DND-41 (cell line): ENCODE measurements around the gene HNF1B.

ENCODE experiments used
- ATAC-seq: fragments of 200-7000 bp; cut with Tn5 transposase; 3 replicates; pipeline ENCODE4 v1.9.1; 2021; ENCODE audit warnings: low read depth; ENCODE audit not compliant: insufficient read depth
- DNase-seq: peaks from one replicate; pipeline ENCODE4 v3.0.0-alpha.2; 2020
- H2AFZ ChIP-seq: 2 replicates; pipeline ENCODE4 v1.6.0; 2012; ENCODE audit warnings: low read depth, low read length
- H3K27ac ChIP-seq: 2 replicates; pipeline ENCODE4 v1.5.1; 2012; ENCODE audit warnings: low read length, inconsistent platforms
- H3K27me3 ChIP-seq: fragments of 200-600 bp; sonication (generic); 2 replicates; pipeline ENCODE4 v1.6.0; 2012; ENCODE audit warnings: low read length, mild to moderate bottlenecking, inconsistent platforms; ENCODE audit not compliant: insufficient read depth, poor library complexity
- H3K36me3 ChIP-seq: 2 replicates; pipeline ENCODE4 v1.5.1; 2012; ENCODE audit warnings: low read length, inconsistent platforms; ENCODE audit not compliant: insufficient read depth
- H3K4me1 ChIP-seq: 2 replicates; pipeline ENCODE4 v1.5.1; 2012; ENCODE audit warnings: mild to moderate bottlenecking, low read length; ENCODE audit not compliant: insufficient read depth
- H3K4me2 ChIP-seq: 2 replicates; pipeline ENCODE4 v1.6.0; 2012; ENCODE audit warnings: mild to moderate bottlenecking, moderate library complexity, low read length, inconsistent platforms; ENCODE audit not compliant: insufficient read depth
- H3K4me3 ChIP-seq, 2 experiments: fragments of 200-600 bp in 1 of 2; shearing (Covaris generic) in 1 of 2; 2 replicates each; pipeline ENCODE4 v1.5.1; 2012 to 2016; ENCODE audit warnings: inconsistent platforms in 2 of 2, low read length in 2 of 2, mild to moderate bottlenecking in 2 of 2, low read depth in 1 of 2, moderate library complexity in 1 of 2
- H3K79me2 ChIP-seq: 2 replicates; pipeline ENCODE4 v1.6.0; 2012; ENCODE audit warnings: low read length, inconsistent platforms; ENCODE audit not compliant: insufficient read depth
- H3K9ac ChIP-seq: 2 replicates; pipeline ENCODE4 v1.6.0; 2012; ENCODE audit warnings: low read depth, mild to moderate bottlenecking, inconsistent platforms, low read length, moderate library complexity
- H3K9me3 ChIP-seq: 2 replicates; pipeline ENCODE4 v1.5.1; 2012; ENCODE audit warnings: low read length, moderate library complexity, mild to moderate bottlenecking, inconsistent platforms; ENCODE audit not compliant: insufficient read depth, severe bottlenecking
- H4K20me1 ChIP-seq: 2 replicates; pipeline ENCODE4 v1.6.0; 2012; ENCODE audit warnings: low read length; ENCODE audit not compliant: insufficient read depth
- EZH2 ChIP-seq: IDR thresholded peaks from 3 replicates; pipeline ENCODE4 v1.6.1; 2012; ENCODE audit warnings: borderline replicate concordance, low read depth, mild to moderate bottlenecking, moderate library complexity, low read length, inconsistent platforms; ENCODE audit not compliant: severe bottlenecking
- TF ChIP-seq, protein P1 (sequence below): IDR thresholded peaks from 2 replicates; pipeline ENCODE4 v1.5.1; 2012; ENCODE audit warnings: borderline replicate concordance, low read length, moderate library complexity, mild to moderate bottlenecking; ENCODE audit not compliant: poor library complexity, severe bottlenecking; ENCODE audit errors: extremely low read depth

Gene HNF1B

DNA sequence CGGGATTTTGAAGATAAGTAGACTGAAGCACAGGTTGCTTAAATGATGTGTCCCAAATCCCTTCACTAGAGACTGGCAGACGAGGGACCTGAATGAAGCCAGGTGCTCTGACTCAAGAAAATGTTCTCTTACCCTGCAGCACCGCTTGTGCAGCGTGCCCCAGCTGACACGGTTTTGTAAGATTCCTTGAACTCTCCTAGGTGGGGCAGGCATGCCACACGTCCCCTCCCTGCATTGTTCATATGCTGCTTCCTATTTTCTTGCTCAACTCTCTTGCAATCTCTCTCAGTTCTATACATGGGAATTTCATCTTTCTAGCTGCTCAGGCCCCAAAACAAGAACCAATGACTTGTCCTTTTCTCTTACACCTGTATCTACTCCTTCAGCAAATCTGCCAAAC, 22.1 kb upstream of the HNF1B start:
- no peaks in the 10 kb centered on the region for H4K20me1 ChIP-seq
- no peak for DNase-seq
- peaks cover 10% of the 10 kb centered on the region for H3K4me1 ChIP-seq
- peaks cover 16% of the 10 kb centered on the region for H3K27me3 ChIP-seq
- H3K4me3 ChIP-seq: no peak overlapping the region
- no peaks in the 10 kb centered on the region for H3K9me3 ChIP-seq
- H3K79me2 ChIP-seq: no peaks in the 10 kb centered on the region
- H3K27ac ChIP-seq: no peak overlapping the region
- no peaks in the 10 kb centered on the region for H3K36me3 ChIP-seq
- no peak overlapping the region for H3K4me2 ChIP-seq
- H3K9ac ChIP-seq: no peak overlapping the region
- no peak for ATAC-seq
- no peak overlapping the region for H2AFZ ChIP-seq
- no peak for TF ChIP-seq EZH2
- TF ChIP-seq, protein P1, sequence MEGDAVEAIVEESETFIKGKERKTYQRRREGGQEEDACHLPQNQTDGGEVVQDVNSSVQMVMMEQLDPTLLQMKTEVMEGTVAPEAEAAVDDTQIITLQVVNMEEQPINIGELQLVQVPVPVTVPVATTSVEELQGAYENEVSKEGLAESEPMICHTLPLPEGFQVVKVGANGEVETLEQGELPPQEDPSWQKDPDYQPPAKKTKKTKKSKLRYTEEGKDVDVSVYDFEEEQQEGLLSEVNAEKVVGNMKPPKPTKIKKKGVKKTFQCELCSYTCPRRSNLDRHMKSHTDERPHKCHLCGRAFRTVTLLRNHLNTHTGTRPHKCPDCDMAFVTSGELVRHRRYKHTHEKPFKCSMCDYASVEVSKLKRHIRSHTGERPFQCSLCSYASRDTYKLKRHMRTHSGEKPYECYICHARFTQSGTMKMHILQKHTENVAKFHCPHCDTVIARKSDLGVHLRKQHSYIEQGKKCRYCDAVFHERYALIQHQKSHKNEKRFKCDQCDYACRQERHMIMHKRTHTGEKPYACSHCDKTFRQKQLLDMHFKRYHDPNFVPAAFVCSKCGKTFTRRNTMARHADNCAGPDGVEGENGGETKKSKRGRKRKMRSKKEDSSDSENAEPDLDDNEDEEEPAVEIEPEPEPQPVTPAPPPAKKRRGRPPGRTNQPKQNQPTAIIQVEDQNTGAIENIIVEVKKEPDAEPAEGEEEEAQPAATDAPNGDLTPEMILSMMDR: no peak

DNA sequence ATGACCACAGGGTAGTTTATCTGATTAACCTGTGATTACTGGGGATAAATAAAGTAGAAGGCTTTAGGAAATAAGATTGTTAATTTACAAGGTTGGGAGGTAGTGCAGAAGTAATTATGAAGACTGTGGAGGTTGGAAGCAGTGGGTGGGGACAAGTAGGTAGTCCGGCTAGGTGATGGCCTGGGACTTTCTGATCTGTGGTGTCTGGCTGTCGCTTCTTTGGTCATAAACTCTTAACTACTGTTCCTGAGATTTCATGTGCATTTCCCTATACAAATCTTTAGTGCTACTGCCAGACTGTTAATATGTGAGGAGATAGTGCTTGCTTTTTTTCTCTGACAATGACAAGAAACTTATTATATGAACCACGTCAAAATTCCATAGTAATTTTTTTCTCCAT, 19.5 kb upstream of the HNF1B start:
- no peak overlapping the region for H3K27ac ChIP-seq
- H2AFZ ChIP-seq: no peak overlapping the region
- H3K9me3 ChIP-seq: no peaks in the 10 kb centered on the region
- TF ChIP-seq, protein P1: no peak
- TF ChIP-seq EZH2: no peak
- ATAC-seq (no peak), DNase-seq (no peak)
- H4K20me1 ChIP-seq: no peaks in the 10 kb centered on the region
- H3K36me3 ChIP-seq: no peaks in the 10 kb centered on the region
- H3K27me3 ChIP-seq: peaks cover 16% of the 10 kb centered on the region
- no peak overlapping the region for H3K4me2 ChIP-seq
- H3K9ac ChIP-seq: no peak overlapping the region
- H3K4me1 ChIP-seq: peaks cover 10% of the 10 kb centered on the region
- no peaks in the 10 kb centered on the region for H3K79me2 ChIP-seq
- H3K4me3 ChIP-seq: no peak overlapping the region

DNA sequence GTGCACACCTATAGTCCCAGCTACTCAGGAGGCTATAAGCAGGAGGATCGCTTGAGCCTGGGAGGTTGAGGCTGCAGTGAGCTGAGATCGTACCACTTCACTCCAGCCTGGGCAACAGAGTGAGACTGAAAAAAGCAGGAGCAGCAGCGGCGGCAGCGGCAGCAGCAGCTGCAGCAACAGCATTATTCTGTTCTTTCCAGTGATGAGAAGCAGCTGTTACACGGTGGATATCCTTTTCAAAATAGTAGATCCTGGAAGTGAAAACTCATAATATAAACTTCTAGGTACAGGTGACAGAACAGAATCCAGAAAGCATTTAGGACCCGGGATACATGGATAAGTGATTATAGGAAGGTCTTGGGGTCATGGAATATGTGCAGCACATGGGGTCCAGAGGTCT, 17.8 kb upstream of the HNF1B start:
- no peak overlapping the region for H2AFZ ChIP-seq
- H4K20me1 ChIP-seq: no peaks in the 10 kb centered on the region
- H3K27me3 ChIP-seq: peaks cover 17% of the 10 kb centered on the region
- H3K4me1 ChIP-seq: peaks cover 10% of the 10 kb centered on the region
- H3K4me2 ChIP-seq: no peak overlapping the region
- H3K79me2 ChIP-seq: no peaks in the 10 kb centered on the region
- H3K36me3 ChIP-seq: no peaks in the 10 kb centered on the region
- H3K4me3 ChIP-seq: no peak overlapping the region
- H3K27ac ChIP-seq: no peak overlapping the region
- TF ChIP-seq, protein P1: no peak
- no peak for TF ChIP-seq EZH2
- no peak for ATAC-seq
- no peaks in the 10 kb centered on the region for H3K9me3 ChIP-seq
- DNase-seq: no peak
- H3K9ac ChIP-seq: no peak overlapping the region

DNA sequence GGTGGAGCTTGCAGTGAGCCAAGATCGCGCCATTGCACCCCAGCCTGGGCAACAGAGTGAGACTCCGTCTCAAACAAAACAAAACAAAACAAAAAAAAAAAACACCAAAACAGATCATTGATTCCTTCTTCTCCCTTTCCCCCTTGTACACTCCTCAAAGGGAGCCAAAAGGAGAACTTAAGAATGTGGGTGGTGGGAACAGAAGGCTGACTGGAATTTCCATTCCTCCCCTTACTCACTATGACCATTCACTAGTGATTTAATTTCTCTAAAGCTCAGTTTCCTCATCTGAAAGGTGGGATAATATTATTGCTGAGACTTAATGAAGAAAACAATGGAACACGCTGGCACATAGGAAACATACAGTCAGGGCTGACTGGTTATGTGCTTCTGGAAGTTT, 17.1 kb upstream of the HNF1B start:
- Histone ChIP-seq H3K4me1 (peaks cover 10% of the 10 kb centered on the region), H3K36me3 (no peaks in the 10 kb centered on the region), H3K9ac (no peak overlapping the region), H2AFZ (no peak overlapping the region), H3K4me3 (no peak overlapping the region), H3K27me3 (peaks cover 18% of the 10 kb centered on the region), H3K27ac (no peak overlapping the region), H3K79me2 (no peaks in the 10 kb centered on the region), H4K20me1 (no peaks in the 10 kb centered on the region), H3K9me3 (no peaks in the 10 kb centered on the region), H3K4me2 (no peak overlapping the region)
- TF ChIP-seq EZH2: no peak
- TF ChIP-seq, protein P1: no peak
- DNase-seq (no peak), ATAC-seq (no peak)
